Esophagus muscularis mucosa (tissue), 4 donors: Measurements from ENCODE around the gene CCDC150.

ENCODE experiments used
- EP300 ChIP-seq: sonication (generic); formaldehyde crosslinking; IDR thresholded peaks from one replicate; pipeline ENCODE4 v1.6.1; 2017; ENCODE audit warnings: antibody characterized with exemption
- POLR2A ChIP-seq: fragments of 450-650 bp; IDR thresholded peaks from one replicate; pipeline ENCODE4 v1.6.1; 2017; ENCODE audit warnings: antibody characterized with exemption, moderate library complexity, mild to moderate bottlenecking, low read depth
- POLR2AphosphoS5 ChIP-seq, 2 donors: sonication (generic); formaldehyde crosslinking; IDR thresholded peaks; one replicate each; pipeline ENCODE4 v1.6.1; 2017; ENCODE audit warnings: antibody characterized with exemption in 2 of 2
- TF ChIP-seq, protein P1 (sequence below), 3 experiments: fragments of 200-600 bp in 2 of 3; fragments of 450-650 bp in 1 of 3; sonication (generic) in 2 of 3; IDR thresholded peaks; one replicate each; pipeline ENCODE4 v1.5.1; 2017 to 2019; ENCODE audit warnings: antibody characterized with exemption in 3 of 3, mild to moderate bottlenecking in 2 of 3, moderate library complexity in 1 of 3

- TF ChIP-seq POLR2A (no peak), EP300 (no peak), POLR2AphosphoS5 (IDR thresholded peaks at IDR 0.05) (no peak)
- TF ChIP-seq, protein P1, sequence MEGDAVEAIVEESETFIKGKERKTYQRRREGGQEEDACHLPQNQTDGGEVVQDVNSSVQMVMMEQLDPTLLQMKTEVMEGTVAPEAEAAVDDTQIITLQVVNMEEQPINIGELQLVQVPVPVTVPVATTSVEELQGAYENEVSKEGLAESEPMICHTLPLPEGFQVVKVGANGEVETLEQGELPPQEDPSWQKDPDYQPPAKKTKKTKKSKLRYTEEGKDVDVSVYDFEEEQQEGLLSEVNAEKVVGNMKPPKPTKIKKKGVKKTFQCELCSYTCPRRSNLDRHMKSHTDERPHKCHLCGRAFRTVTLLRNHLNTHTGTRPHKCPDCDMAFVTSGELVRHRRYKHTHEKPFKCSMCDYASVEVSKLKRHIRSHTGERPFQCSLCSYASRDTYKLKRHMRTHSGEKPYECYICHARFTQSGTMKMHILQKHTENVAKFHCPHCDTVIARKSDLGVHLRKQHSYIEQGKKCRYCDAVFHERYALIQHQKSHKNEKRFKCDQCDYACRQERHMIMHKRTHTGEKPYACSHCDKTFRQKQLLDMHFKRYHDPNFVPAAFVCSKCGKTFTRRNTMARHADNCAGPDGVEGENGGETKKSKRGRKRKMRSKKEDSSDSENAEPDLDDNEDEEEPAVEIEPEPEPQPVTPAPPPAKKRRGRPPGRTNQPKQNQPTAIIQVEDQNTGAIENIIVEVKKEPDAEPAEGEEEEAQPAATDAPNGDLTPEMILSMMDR (IDR thresholded peaks at IDR 0.05) = no peak
These were observed 86.4 kb downstream of the CCDC150 start for GRCh38 chr2:196725882-196726281.
